GM19372 (cell line): Measurements from ENCODE around the gene SMARCD3.

Experiments
- ATAC-seq: cut with Tn5 transposase; IDR thresholded peaks from one replicate; pipeline ENCODE4 v1.9.1; 2021; ENCODE audit warnings: mild to moderate bottlenecking, low read depth, moderate library complexity; ENCODE audit not compliant: unreplicated experiment

Gene SMARCD3

GRCh38 chr7:151273651-151274390 lies 25.3 kb upstream of the SMARCD3 start:
- no peak for ATAC-seq

DNA sequence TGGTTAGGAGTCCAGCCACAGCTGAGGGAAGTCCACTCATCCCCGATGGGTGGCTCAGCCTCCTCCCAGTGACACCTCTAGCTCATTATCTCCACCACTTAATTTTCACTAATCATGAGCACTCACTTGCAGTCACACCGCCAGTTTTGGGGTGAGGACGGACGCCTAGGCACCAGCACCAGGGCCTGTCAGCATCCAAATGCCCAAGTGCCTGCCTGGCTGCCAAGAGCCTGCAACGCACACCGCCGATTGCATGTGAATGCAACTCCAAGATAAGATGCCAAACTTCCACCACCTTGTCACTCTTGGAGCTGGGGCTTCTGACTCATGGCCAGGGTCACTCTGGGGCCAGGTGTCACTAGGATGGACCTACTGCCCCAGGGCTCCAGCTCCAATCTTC lies 24.4 kb upstream of the SMARCD3 start:
- no peak for ATAC-seq

DNA sequence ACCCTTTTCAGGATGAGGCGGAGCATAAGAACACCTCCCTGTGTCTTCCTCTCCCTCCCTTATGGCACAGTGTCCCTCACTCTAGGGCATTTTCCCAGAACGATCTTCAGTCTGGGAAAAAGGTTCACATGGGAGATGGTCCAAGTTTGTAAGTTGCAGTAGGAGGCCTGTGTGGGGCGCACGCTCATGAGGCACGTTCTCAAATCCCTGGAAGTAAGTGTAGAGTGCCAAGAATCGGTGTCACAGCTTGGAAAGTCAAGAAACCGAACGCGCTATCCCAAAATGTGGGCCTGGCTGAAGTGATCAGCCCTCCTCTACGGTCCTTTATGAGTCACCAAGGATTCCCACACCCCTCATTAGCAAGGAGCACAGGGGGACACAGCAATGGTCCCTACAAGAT lies 23.9 kb upstream of the SMARCD3 start:
- ATAC-seq = no peak

DNA sequence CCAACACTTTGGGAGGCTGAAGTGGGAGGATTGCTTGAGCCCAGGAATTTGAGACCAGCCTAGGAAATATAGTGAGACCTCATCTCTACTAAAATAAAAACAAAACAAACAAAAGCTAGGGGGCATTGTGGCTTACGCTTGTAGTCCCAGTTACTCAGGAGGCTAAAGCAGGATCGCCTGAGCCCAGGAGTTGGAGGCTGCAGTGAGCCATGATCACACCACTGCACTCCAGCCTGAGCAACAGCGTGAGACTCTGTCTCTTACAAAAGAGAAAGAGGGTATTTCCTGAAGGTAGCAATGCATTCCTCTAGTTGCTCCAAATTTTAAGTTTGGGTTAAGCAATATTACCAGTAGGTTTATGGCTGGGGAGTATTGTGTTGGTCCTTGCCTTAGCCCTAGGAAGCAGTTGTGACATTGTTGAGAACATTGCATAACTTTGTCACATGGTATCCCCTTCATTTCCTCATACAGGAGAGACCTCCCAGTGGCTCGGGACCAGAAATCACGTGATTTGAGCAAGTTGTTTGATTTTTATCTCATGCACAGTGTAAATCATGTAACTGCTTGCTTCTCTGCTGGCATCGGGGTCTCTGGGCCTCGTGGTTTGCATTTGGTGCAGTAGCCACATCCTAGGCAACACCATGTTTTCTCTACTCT lies 23.3 kb upstream of the SMARCD3 start:
- ATAC-seq = no peak

- ATAC-seq = no peak
These were observed 21.0 kb upstream of the SMARCD3 start for GRCh38 chr7:151269511-151269910.

DNA sequence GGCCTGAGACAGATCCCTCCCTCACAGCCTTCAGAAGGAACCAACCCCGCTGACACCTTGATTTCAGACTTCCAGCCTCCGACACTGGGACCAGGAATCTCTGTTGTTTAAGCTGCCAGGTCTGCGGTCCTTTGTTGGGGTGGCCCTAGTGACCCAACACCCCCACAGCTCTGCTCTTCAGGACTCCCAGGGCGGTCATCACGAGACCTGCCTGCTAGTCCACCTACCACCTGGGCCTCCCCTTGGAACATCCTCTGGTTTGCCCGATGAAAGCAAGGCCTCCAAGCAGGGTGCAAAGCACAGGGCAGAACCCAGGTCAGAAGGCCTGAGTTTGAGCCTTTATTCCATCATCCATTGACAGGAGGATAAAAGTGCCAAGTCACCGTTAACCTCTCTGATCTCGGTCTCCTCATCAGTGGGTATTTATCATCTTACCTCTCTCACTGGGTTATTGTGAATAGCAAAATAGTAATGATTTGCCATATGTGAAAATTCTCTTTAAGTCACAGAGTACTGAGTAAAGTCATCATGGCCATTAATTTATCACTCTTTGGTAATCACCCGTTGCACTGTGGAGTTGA lies 16.9 kb upstream of the SMARCD3 start:
- ATAC-seq = no peak

DNA sequence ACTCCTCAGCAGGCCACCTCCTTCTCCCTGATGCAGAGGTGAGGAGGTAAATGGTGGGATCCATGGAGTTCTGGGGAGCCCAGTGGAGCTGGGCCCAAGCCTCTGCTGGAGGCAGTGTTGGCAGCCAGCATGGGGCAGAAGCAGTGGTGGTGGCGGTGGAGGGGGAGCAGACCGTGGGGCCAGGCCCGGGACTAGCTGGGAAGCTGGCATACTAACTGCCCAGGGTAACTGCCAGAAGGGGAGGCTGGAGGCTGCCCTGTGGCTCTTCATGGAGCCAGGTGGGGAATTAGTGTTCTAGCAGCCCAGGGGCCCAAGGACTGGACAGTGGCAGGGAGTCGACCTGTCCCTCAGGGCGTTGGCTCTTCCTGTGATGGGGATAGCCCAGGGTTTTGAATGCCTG lies 16.1 kb upstream of the SMARCD3 start:
- ATAC-seq = no peak

DNA sequence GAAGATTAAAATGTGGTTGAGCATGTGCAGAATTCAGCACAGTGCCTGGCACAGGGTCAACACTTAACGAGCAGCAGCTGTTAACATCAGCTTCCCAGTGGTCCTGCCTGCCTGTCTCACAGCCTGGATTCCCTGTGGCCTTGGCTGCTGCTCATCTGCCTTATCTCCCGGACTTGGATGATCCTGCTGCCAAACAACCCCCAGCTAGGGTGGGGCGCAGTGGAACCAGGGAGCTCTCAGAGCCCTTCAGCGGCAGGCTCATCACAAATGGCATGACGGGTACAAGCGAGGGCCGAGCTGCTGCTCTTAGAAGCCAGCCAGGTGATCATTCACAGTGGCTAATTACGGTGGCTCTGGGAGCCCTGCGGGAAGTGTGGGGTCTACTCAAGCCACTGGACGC lies 13.0 kb upstream of the SMARCD3 start:
- no peak for ATAC-seq

- ATAC-seq = no peak
These were observed 12.4 kb upstream of the SMARCD3 start for GRCh38 chr7:151260883-151261282.

DNA sequence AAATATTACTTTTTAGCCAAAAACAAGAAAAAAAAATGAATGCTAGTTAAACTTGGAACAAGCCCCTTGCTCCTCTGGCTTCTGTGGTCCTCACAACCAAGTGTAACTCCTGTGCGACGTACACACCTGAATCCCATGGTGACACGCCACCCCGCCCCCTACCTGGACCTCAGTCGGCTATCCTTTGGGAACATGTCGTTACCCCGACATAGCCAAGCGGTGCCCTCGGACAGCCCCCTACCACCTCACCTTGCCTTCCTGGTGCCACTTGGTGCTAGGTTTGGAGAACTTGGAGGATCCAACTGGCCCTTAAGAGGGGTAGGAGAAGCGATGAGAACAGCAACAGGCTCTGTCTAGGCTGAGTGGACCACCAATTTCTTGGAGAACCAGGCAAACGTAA lies 12.0 kb upstream of the SMARCD3 start:
- ATAC-seq = no peak

- ATAC-seq = no peak
These were observed 9.5 kb upstream of the SMARCD3 start for GRCh38 chr7:151257990-151258389.

GRCh38 chr7:151256410-151257045 lies 8.0 kb upstream of the SMARCD3 start:
- no peak for ATAC-seq

DNA sequence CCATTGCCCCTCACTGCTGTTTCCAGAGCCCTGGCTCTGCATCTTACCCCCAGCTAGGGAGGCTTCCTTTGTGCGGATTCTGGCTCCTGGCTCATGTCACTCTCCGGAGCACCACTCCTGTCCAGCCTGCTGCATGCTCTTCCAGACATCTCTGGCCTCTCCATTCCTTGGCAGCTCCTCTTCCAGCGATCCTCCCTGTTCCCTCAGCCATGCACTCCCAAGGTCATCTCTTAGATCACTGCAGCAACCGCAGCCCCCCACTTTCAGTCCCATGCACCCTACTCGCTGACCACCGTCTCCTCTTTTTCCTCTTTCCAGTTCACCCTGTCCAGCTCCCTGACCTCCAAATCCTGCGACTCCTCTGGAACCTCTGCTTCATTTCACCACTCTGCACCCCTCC lies 6.9 kb upstream of the SMARCD3 start:
- ATAC-seq = no peak

GRCh38 chr7:151254851-151255250 lies 6.4 kb upstream of the SMARCD3 start:
- ATAC-seq = no peak

DNA sequence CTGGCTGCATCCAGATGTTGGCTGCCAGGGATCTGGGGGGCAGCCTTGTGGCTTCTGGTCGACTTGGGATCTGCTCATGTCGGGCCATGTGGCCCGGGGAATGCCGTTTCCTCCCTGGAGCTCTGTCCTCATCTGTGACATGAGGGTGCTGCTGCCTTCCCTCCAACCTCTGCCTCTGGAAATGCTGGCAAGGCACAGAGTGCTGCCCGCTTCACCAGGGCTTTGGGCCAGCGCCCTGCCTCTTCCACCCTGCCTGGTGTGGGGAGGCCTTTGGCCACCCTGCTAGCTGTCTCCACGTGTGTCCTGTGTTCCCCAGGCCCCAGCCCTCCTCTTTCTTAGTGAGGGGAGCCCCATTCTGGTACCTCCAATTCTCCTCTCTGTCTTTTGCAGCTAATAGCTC lies 5.8 kb upstream of the SMARCD3 start:
- no peak for ATAC-seq

DNA sequence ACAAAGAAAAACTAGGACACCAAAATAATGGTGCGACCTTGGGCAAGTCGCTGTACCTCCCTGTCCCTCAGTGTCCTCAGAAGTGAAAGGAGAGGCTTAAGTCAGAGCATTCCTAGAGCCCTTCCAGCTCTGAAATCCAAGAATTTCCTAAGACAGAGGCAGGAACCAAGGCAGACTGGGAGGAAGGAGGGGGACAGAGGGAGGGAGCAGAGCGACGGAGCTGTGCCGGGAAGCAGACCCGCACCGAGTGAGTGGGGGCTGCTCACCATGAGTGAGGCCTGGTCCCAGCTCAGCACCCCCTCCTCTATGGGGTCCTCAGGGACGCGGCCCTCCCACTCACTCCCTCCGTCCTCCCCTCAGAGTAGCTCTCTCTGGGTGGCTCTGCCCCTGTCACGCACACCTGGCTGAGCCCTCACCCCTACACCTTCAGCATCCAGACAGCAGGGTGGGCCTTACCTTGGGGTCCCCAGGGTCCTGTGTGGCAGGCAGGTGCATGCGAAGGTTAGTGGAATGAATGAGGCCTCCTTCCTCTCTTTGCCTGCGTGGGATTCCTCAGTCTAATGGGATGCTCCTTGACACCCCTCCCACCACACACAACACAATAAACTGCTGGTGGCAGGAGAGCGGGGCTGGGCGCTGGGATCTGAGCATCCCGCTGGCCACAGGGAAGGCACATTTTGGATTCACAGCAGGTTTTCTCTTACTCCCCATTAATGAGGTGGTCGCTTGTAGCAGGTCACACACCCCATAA lies 4.6 kb upstream of the SMARCD3 start:
- no peak for ATAC-seq

DNA sequence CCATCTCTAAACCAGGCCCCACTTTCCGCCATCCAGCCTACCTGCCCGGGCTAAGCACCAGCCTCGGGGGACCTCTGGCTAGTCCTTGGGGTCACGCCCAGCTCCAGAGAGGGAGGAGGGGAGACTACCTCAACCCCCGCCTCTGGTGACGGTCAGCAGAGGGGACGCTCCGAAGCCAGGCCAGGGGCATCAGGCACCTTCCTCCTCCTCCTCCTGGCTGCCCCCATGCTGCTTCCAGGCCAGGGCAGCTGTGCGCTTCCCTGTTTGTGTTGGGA lies 4.0 kb upstream of the SMARCD3 start:
- ATAC-seq = no peak

DNA sequence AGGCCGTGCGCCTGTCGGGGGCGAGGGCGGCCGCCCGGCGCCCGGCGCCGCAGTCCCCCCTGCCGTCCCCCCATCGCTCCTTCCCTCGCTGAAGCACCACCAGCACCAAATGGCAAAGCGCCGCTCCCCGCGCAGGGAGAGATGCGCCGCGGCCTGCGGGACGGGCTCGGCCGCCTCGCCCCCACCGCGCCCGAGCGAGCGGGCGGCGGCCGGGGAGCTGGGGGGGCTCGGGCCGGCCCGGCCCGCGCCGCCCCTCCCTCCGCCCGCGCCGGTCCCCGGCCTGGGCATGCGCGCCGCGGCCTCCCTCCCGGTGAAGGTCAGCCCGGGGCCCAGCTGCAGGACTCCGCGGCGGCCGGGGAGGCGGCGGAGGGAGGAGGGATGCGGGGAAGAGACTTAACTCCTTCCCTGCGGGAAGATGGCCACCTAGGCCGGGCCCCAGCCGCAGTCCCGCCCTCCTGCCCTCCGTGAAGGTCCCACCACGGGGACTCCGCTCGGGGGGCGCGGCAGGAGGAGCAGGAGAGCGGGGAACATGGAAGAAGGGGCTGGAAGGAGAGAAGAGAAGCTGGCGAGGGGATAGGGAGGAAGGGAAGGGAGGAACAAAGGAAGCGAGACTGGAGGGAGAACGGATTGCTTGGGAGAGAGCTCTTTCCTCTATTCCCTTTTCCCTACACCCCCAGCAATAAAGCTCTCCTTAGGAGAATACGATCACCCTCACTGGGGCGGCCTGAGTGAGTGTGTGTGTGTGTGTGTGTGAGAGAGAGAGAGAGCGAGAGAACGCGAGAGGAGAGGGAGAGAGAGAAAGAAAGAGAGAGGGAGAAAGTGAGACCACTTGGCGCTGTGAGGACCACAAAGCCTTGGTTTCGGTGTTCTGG lies 3.4 kb upstream of the SMARCD3 start:
- ATAC-seq = no peak

GRCh38 chr7:151251328-151251688 lies 2.8 kb upstream of the SMARCD3 start:
- ATAC-seq = no peak
